ENCODE data around the gene CALML5.

DNA sequence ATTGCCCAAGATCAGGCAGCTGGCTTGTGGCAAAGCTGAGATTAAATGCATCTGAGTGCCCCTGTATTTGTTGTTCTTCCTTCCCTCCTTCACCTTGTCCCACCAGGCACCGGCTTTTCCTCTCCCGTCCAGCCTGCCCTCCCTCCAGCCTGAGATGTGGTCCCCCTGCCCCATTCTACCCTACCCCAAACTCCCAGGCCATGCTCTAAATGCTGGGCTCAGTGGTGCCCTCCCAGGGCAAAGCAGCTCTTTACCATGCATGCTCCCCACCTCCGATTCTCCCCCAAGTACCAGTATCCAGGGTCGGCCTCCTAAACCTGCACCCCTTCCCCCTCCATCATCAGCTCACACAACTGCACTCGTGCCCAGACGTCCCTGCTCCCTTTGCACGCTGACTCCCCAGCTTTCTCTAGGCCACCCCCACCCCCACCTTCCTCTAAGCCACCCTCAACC is 36.5 kb downstream of the CALML5 start:
- TF ChIP-seq NFATC4 (CRISPR knock-in tag; IDR thresholded peaks at IDR 0.05): no peak
- TF ChIP-seq, protein P1, sequence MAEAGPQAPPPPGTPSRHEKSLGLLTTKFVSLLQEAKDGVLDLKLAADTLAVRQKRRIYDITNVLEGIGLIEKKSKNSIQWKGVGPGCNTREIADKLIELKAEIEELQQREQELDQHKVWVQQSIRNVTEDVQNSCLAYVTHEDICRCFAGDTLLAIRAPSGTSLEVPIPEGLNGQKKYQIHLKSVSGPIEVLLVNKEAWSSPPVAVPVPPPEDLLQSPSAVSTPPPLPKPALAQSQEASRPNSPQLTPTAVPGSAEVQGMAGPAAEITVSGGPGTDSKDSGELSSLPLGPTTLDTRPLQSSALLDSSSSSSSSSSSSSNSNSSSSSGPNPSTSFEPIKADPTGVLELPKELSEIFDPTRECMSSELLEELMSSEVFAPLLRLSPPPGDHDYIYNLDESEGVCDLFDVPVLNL (CRISPR knock-in tag; IDR thresholded peaks at IDR 0.05; ENCODE audit: borderline replicate concordance, low read depth): no peak
- TF ChIP-seq ZNF138 (CRISPR knock-in tag; conservative IDR thresholded peaks at IDR 0.05): no peak
- TF ChIP-seq, protein P2, sequence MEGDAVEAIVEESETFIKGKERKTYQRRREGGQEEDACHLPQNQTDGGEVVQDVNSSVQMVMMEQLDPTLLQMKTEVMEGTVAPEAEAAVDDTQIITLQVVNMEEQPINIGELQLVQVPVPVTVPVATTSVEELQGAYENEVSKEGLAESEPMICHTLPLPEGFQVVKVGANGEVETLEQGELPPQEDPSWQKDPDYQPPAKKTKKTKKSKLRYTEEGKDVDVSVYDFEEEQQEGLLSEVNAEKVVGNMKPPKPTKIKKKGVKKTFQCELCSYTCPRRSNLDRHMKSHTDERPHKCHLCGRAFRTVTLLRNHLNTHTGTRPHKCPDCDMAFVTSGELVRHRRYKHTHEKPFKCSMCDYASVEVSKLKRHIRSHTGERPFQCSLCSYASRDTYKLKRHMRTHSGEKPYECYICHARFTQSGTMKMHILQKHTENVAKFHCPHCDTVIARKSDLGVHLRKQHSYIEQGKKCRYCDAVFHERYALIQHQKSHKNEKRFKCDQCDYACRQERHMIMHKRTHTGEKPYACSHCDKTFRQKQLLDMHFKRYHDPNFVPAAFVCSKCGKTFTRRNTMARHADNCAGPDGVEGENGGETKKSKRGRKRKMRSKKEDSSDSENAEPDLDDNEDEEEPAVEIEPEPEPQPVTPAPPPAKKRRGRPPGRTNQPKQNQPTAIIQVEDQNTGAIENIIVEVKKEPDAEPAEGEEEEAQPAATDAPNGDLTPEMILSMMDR (IDR thresholded peaks at IDR 0.05): no peak
- TF ChIP-seq TEAD4 (CRISPR knock-in tag; IDR thresholded peaks at IDR 0.05): no peak
- TF ChIP-seq, protein P3, sequence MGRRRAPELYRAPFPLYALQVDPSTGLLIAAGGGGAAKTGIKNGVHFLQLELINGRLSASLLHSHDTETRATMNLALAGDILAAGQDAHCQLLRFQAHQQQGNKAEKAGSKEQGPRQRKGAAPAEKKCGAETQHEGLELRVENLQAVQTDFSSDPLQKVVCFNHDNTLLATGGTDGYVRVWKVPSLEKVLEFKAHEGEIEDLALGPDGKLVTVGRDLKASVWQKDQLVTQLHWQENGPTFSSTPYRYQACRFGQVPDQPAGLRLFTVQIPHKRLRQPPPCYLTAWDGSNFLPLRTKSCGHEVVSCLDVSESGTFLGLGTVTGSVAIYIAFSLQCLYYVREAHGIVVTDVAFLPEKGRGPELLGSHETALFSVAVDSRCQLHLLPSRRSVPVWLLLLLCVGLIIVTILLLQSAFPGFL (CRISPR knock-in tag; IDR thresholded peaks at IDR 0.05; ENCODE audit: borderline replicate concordance): no peak
- TF ChIP-seq, protein P4, sequence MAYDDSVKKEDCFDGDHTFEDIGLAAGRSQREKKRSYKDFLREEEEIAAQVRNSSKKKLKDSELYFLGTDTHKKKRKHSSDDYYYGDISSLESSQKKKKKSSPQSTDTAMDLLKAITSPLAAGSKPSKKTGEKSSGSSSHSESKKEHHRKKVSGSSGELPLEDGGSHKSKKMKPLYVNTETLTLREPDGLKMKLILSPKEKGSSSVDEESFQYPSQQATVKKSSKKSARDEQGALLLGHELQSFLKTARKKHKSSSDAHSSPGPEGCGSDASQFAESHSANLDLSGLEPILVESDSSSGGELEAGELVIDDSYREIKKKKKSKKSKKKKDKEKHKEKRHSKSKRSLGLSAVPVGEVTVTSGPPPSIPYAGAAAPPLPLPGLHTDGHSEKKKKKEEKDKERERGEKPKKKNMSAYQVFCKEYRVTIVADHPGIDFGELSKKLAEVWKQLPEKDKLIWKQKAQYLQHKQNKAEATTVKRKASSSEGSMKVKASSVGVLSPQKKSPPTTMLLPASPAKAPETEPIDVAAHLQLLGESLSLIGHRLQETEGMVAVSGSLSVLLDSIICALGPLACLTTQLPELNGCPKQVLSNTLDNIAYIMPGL (CRISPR knock-in tag; IDR thresholded peaks at IDR 0.05): no peak
- no peak for TF ChIP-seq KAT7 (CRISPR knock-in tag; IDR thresholded peaks at IDR 0.05; ENCODE audit: borderline replicate concordance)
- TF ChIP-seq, protein P5, sequence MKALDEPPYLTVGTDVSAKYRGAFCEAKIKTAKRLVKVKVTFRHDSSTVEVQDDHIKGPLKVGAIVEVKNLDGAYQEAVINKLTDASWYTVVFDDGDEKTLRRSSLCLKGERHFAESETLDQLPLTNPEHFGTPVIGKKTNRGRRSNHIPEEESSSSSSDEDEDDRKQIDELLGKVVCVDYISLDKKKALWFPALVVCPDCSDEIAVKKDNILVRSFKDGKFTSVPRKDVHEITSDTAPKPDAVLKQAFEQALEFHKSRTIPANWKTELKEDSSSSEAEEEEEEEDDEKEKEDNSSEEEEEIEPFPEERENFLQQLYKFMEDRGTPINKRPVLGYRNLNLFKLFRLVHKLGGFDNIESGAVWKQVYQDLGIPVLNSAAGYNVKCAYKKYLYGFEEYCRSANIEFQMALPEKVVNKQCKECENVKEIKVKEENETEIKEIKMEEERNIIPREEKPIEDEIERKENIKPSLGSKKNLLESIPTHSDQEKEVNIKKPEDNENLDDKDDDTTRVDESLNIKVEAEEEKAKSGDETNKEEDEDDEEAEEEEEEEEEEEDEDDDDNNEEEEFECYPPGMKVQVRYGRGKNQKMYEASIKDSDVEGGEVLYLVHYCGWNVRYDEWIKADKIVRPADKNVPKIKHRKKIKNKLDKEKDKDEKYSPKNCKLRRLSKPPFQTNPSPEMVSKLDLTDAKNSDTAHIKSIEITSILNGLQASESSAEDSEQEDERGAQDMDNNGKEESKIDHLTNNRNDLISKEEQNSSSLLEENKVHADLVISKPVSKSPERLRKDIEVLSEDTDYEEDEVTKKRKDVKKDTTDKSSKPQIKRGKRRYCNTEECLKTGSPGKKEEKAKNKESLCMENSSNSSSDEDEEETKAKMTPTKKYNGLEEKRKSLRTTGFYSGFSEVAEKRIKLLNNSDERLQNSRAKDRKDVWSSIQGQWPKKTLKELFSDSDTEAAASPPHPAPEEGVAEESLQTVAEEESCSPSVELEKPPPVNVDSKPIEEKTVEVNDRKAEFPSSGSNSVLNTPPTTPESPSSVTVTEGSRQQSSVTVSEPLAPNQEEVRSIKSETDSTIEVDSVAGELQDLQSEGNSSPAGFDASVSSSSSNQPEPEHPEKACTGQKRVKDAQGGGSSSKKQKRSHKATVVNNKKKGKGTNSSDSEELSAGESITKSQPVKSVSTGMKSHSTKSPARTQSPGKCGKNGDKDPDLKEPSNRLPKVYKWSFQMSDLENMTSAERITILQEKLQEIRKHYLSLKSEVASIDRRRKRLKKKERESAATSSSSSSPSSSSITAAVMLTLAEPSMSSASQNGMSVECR (CRISPR knock-in tag; IDR thresholded peaks at IDR 0.05; ENCODE audit: borderline replicate concordance): no peak
- TF ChIP-seq NFE2L1 (CRISPR knock-in tag; IDR thresholded peaks at IDR 0.05): no peak
- TF ChIP-seq CREB1 (CRISPR knock-in tag; IDR thresholded peaks at IDR 0.05): no peak
- TF ChIP-seq SMAD3 (CRISPR knock-in tag; IDR thresholded peaks at IDR 0.05; ENCODE audit: borderline replicate concordance): no peak

Measured in WTC11 (cell line).